NOMO-1 treated with dmso at 0.1 percent for 144 hours (cell line): ENCODE measurements around the gene EPB41L2.
"Not testable (repeated sequence)": the region's sequence is repeated elsewhere in the genome, so short reads cannot be mapped to it uniquely, and the experiment has no call there.

Source experiments
- DNase-seq: peaks from one replicate; lab custom pipeline; 2025; ENCODE audit not compliant: unreplicated experiment; lab: John Stamatoyannopoulos, UW

Gene EPB41L2

DNA sequence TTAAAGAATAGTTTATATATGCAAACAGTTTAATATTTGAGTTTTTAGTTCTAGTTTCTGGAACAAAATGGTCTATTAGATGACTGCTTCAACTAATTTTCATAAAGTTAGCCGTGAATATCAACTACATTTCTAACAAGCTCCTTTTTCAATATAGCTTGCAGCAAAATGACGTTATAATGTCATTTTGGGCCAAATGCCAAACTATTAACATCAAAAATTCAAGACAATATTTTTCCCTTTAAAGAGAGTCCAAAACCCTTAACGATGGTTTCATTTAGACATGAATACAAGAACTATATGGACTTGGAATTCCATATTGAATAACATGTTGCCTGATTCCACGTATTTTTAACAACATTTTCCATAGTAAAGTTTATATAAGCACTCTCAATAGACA is 144.9 kb downstream of the EPB41L2 start:
- no peak for DNase-seq

- not testable (repeated sequence) for DNase-seq
Measured at GRCh38 chr6:130915606-130916005, 147.4 kb downstream of the EPB41L2 start.

DNA sequence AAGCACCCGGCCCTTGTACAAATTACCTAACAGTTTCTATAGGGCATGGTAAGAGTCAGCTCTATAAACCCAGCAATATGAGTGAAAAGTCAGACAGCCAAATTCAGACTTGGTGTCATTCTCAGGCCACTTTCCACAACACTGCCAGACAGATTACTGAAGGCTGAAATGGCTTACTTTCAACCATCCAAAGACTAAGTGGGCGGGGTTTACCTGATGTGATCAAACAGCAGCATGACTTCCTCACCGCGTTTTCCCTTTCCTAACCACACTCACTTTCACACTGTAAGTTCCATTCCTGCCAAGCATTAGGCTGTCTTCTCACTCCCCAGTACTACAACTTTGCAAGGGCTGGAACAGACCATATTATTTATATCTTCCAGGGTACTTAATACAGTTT is 149.9 kb downstream of the EPB41L2 start:
- no peak for DNase-seq

GRCh38 chr6:130912434-130912833 is 150.6 kb downstream of the EPB41L2 start:
- DNase-seq, result no peak

GRCh38 chr6:130908958-130909357 is 154.1 kb downstream of the EPB41L2 start:
- no peak for DNase-seq

DNA sequence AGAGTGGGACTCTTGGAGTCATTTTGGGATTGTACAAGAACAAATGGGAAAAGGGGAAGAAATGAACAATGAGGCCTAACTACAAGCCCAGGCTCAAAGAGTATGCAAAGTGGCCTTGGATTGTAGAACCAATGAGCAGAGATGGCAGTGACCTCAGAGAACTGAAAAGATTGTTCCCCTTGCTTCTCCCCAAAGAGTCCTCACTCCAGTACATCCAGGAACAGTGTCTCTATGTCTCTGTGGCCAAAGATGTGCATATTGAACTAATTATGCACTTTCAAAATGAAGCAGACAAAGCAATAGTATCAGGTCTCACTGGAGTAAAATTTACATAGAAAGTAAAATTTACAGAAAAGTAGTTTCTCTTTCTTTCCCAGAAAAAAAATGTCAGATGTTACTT is 154.9 kb downstream of the EPB41L2 start:
- DNase-seq, result no peak

- no peak for DNase-seq
Measured at GRCh38 chr6:130907687-130908086, 155.4 kb downstream of the EPB41L2 start.

DNA sequence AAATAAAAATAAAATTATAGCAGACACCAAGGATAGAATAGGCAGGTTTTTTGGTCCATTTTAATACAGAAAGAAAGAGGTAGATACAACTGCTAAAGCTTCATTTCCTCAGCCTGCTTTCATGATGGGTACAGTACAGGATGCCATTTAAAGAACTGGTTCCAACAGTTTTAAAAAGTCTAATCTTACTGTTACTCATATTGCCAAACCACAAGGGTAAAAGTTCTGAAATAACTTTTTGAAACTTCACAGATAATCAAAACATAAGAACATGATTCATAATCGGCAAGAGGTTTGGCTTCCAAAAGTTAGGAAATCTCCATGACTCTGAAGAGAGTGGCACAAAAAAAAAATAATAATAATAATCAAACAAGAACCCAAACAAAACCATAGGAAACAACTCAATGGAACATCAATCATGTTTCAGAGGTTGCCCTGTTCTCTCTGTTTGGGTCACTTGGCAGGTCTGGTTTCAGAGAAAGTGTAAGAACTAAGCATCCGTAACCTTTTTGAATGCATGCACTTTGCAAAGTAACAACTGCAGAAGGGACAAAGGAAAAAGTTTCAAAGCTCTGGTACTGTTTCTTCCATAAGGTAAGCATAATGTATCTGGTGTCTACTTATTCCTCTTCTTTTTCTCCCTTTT is 156.2 kb downstream of the EPB41L2 start:
- no peak for DNase-seq

- no peak for DNase-seq
Measured at GRCh38 chr6:130903602-130904001, 159.4 kb downstream of the EPB41L2 start.

- no peak for DNase-seq
Measured at GRCh38 chr6:130903007-130903406, 160.0 kb downstream of the EPB41L2 start.

GRCh38 chr6:130900913-130901312 is 162.1 kb downstream of the EPB41L2 start:
- no peak for DNase-seq

GRCh38 chr6:130896249-130896648 is 166.8 kb downstream of the EPB41L2 start:
- no peak for DNase-seq

- no peak for DNase-seq
Measured at GRCh38 chr6:130895516-130895915, 167.5 kb downstream of the EPB41L2 start.

GRCh38 chr6:130893766-130894165 is 169.3 kb downstream of the EPB41L2 start:
- DNase-seq, result no peak

DNA sequence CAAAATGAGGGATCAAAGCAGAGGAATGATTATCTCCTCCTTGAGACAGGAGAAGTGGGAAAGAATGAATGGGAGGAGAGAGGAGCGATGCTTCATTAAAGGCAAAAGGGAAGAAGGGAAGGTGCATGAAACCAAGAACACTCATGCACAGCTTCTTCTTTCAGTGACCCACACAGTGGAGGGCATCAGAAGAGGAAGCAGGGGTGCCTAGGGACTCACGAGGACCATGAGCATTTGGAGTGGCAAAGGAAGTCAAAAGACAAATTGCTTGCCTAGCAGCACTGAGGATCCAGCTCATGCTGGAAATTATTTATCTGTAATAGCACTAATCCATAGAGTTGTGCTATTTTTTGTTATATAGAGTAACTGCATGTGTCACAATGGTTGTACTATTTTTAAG is 169.8 kb downstream of the EPB41L2 start:
- DNase-seq, result peak; percentile 7

- no peak for DNase-seq
Measured at GRCh38 chr6:130890521-130890971, 172.5 kb downstream of the EPB41L2 start.

- DNase-seq, result no peak
Measured at GRCh38 chr6:130889423-130889822, 173.6 kb downstream of the EPB41L2 start.

GRCh38 chr6:130888246-130888645 is 174.8 kb downstream of the EPB41L2 start:
- no peak for DNase-seq

DNA sequence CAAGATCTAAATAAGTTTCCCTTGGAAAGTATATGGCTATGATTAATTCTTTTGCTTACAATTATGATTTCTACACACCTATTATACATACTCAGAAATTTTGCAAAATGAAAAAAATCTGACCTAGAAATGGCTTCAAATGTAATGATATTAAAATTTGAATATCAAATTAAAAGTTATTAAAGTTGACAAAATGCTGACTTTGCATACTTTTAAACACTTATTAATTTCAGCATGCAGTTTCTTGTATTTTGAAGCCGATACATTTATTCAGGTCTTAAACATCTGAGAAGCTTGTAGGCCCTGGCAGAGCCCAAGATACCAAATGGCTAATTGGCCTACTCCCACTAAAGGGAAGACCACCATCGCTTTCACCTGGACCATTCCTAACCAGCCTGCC is 176.1 kb downstream of the EPB41L2 start:
- DNase-seq, result no peak

- DNase-seq, result peak; percentile 35
Measured at GRCh38 chr6:130885392-130886192, 177.5 kb downstream of the EPB41L2 start.

DNA sequence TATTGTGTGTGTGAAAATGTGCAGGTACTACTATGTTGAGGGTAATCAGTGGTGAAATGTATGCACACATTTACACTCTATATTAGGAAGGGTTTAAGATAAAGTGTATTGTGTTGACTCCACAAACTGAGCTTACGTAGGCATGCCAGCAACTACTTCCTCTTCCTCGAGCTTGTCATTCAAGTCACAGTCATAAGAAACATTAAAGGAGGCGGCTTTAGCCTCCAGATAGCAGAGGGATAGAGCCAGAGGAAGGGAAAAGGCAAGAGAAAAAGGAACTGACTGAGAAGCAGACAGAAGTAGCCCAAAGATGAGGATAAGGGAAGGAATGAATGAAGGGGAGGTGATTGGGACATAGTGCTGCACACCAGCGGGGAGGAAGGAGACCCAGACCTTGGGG is 180.7 kb downstream of the EPB41L2 start:
- peak; percentile 6 for DNase-seq

GRCh38 chr6:130879826-130880225 is 183.2 kb downstream of the EPB41L2 start:
- DNase-seq, result no peak
